Measurements from ENCODE around the gene RNASE3.
A peak's percentile ranks its signal among the peaks of the same experiment; 100 is the strongest.
"Not testable (repeated sequence)": the region's sequence is repeated elsewhere in the genome, so short reads cannot be mapped to it uniquely, and the experiment has no call there.

RNASE3 gene

GRCh38 chr14:20919038-20919756, 28.0 kb downstream of the RNASE3 start:
- not testable (repeated sequence) for DNase-seq

GRCh38 chr14:20923766-20924297, 32.6 kb downstream of the RNASE3 start:
- DNase-seq: not testable (repeated sequence)

GRCh38 chr14:20934148-20934762, 43.1 kb downstream of the RNASE3 start:
- peak; percentile 8 for DNase-seq

GRCh38 chr14:20935303-20935984, 44.3 kb downstream of the RNASE3 start:
- no peak for DNase-seq

Measured in HCEC 1CT (cell line).